Osteocyte (in vitro differentiated cells): Measurements from ENCODE around the gene NRN1L. TPM values are rescaled to one million over a fixed set of nuclear protein-coding genes. Genes with fewer than 3 reads are reported as not detected.

Experiments
- DNase-seq: peaks from one replicate; pipeline ENCODE4 v3.0.0; 2021; ENCODE audit warnings: mixed read lengths; ENCODE audit not compliant: unreplicated experiment; ENCODE audit errors: extremely low spot score
- H3K27ac Mint-ChIP-seq: one replicate; pipeline ENCODE4 v1.8.0; 2021; ENCODE audit warnings: mild to moderate bottlenecking, mixed read lengths; ENCODE audit not compliant: unreplicated experiment
- H3K27me3 Mint-ChIP-seq: one replicate; pipeline ENCODE4 v1.8.0; 2021; ENCODE audit warnings: mixed read lengths; ENCODE audit not compliant: unreplicated experiment
- H3K36me3 Mint-ChIP-seq: one replicate; pipeline ENCODE4 v1.8.0; 2021; ENCODE audit warnings: mixed read lengths; ENCODE audit not compliant: unreplicated experiment
- H3K4me1 Mint-ChIP-seq: one replicate; pipeline ENCODE4 v1.8.0; 2021; ENCODE audit warnings: mixed read lengths; ENCODE audit not compliant: unreplicated experiment
- H3K4me3 Mint-ChIP-seq: one replicate; pipeline ENCODE4 v1.8.0; 2021; ENCODE audit warnings: mild to moderate bottlenecking, moderate library complexity, mixed read lengths; ENCODE audit not compliant: unreplicated experiment
- H3K9me3 Mint-ChIP-seq: one replicate; pipeline ENCODE4 v1.8.0; 2021; ENCODE audit warnings: mixed read lengths; ENCODE audit not compliant: unreplicated experiment
- CTCF ChIP-seq: fragments of 200-600 bp; sonication (generic); IDR thresholded peaks from 2 replicates; pipeline ENCODE4 v1.5.0; 2021; ENCODE audit warnings: antibody characterized with exemption, mild to moderate bottlenecking, moderate library complexity
- total RNA-seq: library from RNA; stranded (reverse); gene quantifications from 2 replicates; pipeline ENCODE4 v1.2.1, GENCODE V29; 2021

The NRN1L gene
- total RNA-seq, 1 donor from 2014 or later = 1.5 TPM

- Mint-ChIP-seq H3K4me1 (peaks cover 11% of the 10 kb centered on the region), H3K27me3 (no peaks in the 10 kb centered on the region), H3K27ac (peak overlapping the region; percentile 35), H3K4me3 (no peak overlapping the region), H3K9me3 (no peaks in the 10 kb centered on the region), H3K36me3 (peaks cover 4% of the 10 kb centered on the region)
- no peak for DNase-seq
- no peak for TF ChIP-seq CTCF
Measured at GRCh38 chr16:67926181-67926750, 41.6 kb downstream of the NRN1L start.

GRCh38 chr16:67927131-67927941, 42.7 kb downstream of the NRN1L start:
- no peaks in the 10 kb centered on the region for H3K9me3 Mint-ChIP-seq
- no peaks in the 10 kb centered on the region for H3K27me3 Mint-ChIP-seq
- no peak overlapping the region for H3K4me3 Mint-ChIP-seq
- H3K27ac Mint-ChIP-seq = no peak overlapping the region
- TF ChIP-seq CTCF = no peak
- peaks cover 11% of the 10 kb centered on the region for H3K4me1 Mint-ChIP-seq
- H3K36me3 Mint-ChIP-seq = peaks cover 4% of the 10 kb centered on the region
- no peak for DNase-seq

GRCh38 chr16:67928147-67928546, 43.5 kb downstream of the NRN1L start:
- H3K36me3 Mint-ChIP-seq = peaks cover 4% of the 10 kb centered on the region
- no peaks in the 10 kb centered on the region for H3K9me3 Mint-ChIP-seq
- H3K27ac Mint-ChIP-seq = no peak overlapping the region
- no peak for DNase-seq
- H3K4me3 Mint-ChIP-seq = no peak overlapping the region
- no peaks in the 10 kb centered on the region for H3K27me3 Mint-ChIP-seq
- TF ChIP-seq CTCF = no peak
- H3K4me1 Mint-ChIP-seq = peaks cover 11% of the 10 kb centered on the region

- DNase-seq = no peak
- H3K36me3 Mint-ChIP-seq = peaks cover 4% of the 10 kb centered on the region
- H3K4me3 Mint-ChIP-seq = no peak overlapping the region
- TF ChIP-seq CTCF = peak; percentile 87
- H3K4me1 Mint-ChIP-seq = peaks cover 11% of the 10 kb centered on the region
- no peaks in the 10 kb centered on the region for H3K9me3 Mint-ChIP-seq
- no peaks in the 10 kb centered on the region for H3K27me3 Mint-ChIP-seq
- H3K27ac Mint-ChIP-seq = no peak overlapping the region
Measured at GRCh38 chr16:67928561-67929364, 44.1 kb downstream of the NRN1L start.

GRCh38 chr16:67930191-67930590, 45.5 kb downstream of the NRN1L start:
- H3K27ac Mint-ChIP-seq = no peak overlapping the region
- no peak for TF ChIP-seq CTCF
- H3K4me3 Mint-ChIP-seq = no peak overlapping the region
- no peaks in the 10 kb centered on the region for H3K27me3 Mint-ChIP-seq
- peaks cover 4% of the 10 kb centered on the region for H3K36me3 Mint-ChIP-seq
- H3K9me3 Mint-ChIP-seq = no peaks in the 10 kb centered on the region
- DNase-seq = no peak
- peaks cover 18% of the 10 kb centered on the region for H3K4me1 Mint-ChIP-seq
